Keratinocyte (primary cell): Measurements from ENCODE around the gene CNTLN.

Experiments
- CTCF ChIP-seq, 3 experiments: IDR thresholded peaks in 1 of 3; conservative IDR thresholded peaks in 1 of 3; optimal IDR thresholded peaks in 1 of 3; 2 replicates in 2 of 3; 3 replicates in 1 of 3; pipeline versions ENCODE3 to v1.5.1; 2011; ENCODE audit warnings: low read length in 3 of 3, mild to moderate bottlenecking in 3 of 3, moderate library complexity in 2 of 3, control low read depth in 1 of 3, inconsistent platforms in 1 of 3; ENCODE audit not compliant: insufficient read depth in 2 of 3; ENCODE audit errors: extremely low read depth in 1 of 3
- EZH2 ChIP-seq: IDR thresholded peaks from one replicate; pipeline ENCODE4 v1.6.1; 2012; ENCODE audit warnings: inconsistent platforms, mild to moderate bottlenecking, low read length, moderate library complexity

GRCh38 chr9:17131494-17131893, 3.3 kb upstream of the CNTLN start:
- TF ChIP-seq CTCF (optimal IDR thresholded peaks at IDR 0.05 in 1 of 3, IDR thresholded peaks at IDR 0.05 in 1 of 3, conservative IDR thresholded peaks at IDR 0.05 in 1 of 3; ENCODE audit: extremely low read depth in 1 of 3, insufficient read depth in 2 of 3, low read length in 3 of 3) (no peak), EZH2 (no peak)
